ENCODE measurements around the gene TNFRSF8.

DNA sequence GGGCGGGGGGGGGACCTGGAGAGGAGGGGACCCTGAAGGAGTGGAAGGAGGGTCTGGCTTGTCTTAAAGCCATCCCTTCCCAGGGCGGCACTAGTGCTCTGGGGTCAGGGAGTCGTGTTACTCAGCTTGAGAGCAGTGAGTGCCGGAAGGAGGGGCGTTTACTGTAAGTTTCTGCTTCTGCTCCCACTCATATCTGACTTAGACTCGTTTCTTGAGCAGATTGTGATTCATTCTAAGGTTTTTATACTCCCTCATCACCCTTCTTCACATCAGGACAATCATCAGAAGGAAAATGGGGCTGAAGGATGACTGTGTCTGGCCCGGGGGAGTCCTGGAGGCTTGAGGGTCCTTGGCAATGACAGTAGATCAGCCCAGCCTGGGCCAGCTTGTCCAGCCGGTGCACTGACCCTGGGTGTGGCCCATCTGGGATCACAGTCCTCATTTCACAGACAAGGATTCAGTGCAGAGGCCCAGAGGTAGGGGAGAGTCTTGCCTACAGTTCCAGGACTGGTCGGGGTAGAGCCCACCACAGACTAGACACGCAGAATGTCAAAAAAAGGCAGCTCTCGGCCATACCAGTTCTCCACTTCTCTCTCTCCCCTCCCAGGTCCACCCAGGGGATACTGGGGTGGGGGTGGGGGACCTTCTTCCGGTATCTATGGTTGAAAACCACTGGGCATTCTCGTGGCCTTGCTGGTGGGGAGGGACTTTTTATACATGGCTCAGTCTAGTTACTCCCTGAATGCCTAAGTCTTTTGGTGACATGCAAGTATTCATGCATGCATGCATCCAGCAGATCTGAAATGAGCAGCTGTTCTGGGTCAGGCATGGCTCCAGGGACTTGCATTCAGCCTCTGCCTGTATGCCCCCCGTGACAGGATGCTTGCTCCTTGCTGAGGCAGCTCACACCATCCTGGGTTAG lies 5.1 kb downstream of the TNFRSF8 start:
- TF ChIP-seq, protein P1, sequence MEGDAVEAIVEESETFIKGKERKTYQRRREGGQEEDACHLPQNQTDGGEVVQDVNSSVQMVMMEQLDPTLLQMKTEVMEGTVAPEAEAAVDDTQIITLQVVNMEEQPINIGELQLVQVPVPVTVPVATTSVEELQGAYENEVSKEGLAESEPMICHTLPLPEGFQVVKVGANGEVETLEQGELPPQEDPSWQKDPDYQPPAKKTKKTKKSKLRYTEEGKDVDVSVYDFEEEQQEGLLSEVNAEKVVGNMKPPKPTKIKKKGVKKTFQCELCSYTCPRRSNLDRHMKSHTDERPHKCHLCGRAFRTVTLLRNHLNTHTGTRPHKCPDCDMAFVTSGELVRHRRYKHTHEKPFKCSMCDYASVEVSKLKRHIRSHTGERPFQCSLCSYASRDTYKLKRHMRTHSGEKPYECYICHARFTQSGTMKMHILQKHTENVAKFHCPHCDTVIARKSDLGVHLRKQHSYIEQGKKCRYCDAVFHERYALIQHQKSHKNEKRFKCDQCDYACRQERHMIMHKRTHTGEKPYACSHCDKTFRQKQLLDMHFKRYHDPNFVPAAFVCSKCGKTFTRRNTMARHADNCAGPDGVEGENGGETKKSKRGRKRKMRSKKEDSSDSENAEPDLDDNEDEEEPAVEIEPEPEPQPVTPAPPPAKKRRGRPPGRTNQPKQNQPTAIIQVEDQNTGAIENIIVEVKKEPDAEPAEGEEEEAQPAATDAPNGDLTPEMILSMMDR (conservative IDR thresholded peaks at IDR 0.05; ENCODE audit: low read depth, low read length) = no peak
- TF ChIP-seq EZH2 (IDR thresholded peaks at IDR 0.05; ENCODE audit: borderline replicate concordance, low read depth, low read length, poor library complexity, severe bottlenecking) = no peak
